Measurements from ENCODE around the gene CCNY. TPM values are rescaled to one million over a fixed set of nuclear protein-coding genes. Genes with fewer than 3 reads are reported as not detected.

Gene CCNY
- total and polyA plus RNA-seq, 2 of the 13 experiments (the other 11 are each of a cell fraction or from before 2014, with no cell fraction given), result 48.2 to 54.7 TPM

DNA sequence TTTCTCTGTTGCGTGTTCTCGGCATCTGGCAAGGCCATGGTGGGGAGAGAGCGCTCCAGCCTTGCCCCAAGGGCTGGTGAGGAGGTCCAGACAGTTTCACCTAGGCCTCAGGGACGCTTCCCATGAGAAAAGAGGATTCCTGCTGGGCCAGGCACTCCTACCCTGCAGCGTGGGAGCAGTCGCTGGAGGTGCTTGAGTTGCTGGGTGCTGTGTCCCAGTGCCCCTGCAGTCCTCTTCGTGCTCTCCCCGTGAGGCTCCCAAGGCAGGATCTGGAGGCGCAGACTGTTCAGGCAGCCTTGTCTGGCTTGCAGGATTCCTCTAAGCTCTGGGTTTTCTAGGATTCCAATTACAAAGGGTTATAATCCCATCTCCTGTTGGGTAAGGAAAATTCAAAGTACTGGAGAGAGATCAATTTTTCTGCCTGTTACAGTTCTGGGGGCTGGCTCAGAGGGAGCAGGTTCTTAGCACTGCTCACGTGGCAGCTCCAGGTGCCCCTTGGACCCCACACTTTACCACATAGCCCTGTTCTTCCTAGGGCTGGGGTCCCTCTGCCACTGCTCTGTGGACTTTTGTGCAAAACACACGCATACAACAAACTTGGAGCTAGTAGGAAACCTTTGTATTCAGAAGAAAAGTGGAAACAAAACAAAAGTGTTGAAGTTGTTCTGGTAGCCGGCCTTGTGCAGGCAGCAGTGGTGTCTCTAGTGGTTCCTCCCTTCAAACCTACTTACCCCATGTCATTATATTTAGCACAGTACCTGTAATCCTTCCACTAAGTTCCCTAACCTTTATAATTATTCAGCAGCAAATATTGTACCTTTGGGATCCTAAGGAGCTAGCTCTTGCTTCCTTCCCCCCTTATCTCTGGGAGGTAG lies 60.5 kb downstream of the CCNY start (continued):
- no peak for TF ChIP-seq HNRNPL (IDR thresholded peaks at IDR 0.05; ENCODE audit: low read depth, low read length)
- no peak for TF ChIP-seq TAF1 (CRISPR knock-in tag; IDR thresholded peaks at IDR 0.05)
- TF ChIP-seq REXO4 (CRISPR knock-in tag; IDR thresholded peaks at IDR 0.05; ENCODE audit: borderline replicate concordance), result no peak
- no peak for TF ChIP-seq ZBTB3 (CRISPR knock-in tag; IDR thresholded peaks at IDR 0.05; ENCODE audit: borderline replicate concordance, low read depth)
- TF ChIP-seq, protein P1, sequence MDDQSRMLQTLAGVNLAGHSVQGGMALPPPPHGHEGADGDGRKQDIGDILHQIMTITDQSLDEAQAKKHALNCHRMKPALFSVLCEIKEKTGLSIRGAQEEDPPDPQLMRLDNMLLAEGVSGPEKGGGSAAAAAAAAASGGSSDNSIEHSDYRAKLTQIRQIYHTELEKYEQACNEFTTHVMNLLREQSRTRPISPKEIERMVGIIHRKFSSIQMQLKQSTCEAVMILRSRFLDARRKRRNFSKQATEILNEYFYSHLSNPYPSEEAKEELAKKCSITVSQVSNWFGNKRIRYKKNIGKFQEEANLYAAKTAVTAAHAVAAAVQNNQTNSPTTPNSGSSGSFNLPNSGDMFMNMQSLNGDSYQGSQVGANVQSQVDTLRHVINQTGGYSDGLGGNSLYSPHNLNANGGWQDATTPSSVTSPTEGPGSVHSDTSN (CRISPR knock-in tag; IDR thresholded peaks at IDR 0.05; ENCODE audit: borderline replicate concordance), result no peak
- no peak for TF ChIP-seq SPEN (CRISPR knock-in tag; IDR thresholded peaks at IDR 0.05; ENCODE audit: low read depth)
- TF ChIP-seq MEIS1 (CRISPR knock-in tag; IDR thresholded peaks at IDR 0.05; ENCODE audit: borderline replicate concordance), result no peak
- no peak for TF ChIP-seq SIX4 (CRISPR knock-in tag; IDR thresholded peaks at IDR 0.05)
- no peak; the same call in 1 of the 2 replicates for TF ChIP-seq RXRB (CRISPR knock-in tag; IDR thresholded peaks at IDR 0.05; ENCODE audit: borderline replicate concordance)
- TF ChIP-seq ZNF326 (CRISPR knock-in tag; IDR thresholded peaks at IDR 0.05; ENCODE audit: borderline replicate concordance), result no peak
- TF ChIP-seq, protein P2, sequence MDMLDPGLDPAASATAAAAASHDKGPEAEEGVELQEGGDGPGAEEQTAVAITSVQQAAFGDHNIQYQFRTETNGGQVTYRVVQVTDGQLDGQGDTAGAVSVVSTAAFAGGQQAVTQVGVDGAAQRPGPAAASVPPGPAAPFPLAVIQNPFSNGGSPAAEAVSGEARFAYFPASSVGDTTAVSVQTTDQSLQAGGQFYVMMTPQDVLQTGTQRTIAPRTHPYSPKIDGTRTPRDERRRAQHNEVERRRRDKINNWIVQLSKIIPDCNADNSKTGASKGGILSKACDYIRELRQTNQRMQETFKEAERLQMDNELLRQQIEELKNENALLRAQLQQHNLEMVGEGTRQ (IDR thresholded peaks at IDR 0.05; ENCODE audit: low read depth, low read length), result no peak; the same call in 1 of the 2 replicates
- TF ChIP-seq, protein P2 (CRISPR knock-in tag; IDR thresholded peaks at IDR 0.05; ENCODE audit: borderline replicate concordance), result peak; percentile 63; the same call in 1 of the 2 replicates
- TF ChIP-seq SRSF9 (IDR thresholded peaks at IDR 0.05; ENCODE audit: borderline replicate concordance, insufficient read depth, low read depth, low read length, poor library complexity, severe bottlenecking), result no peak
- TF ChIP-seq RORA (CRISPR knock-in tag; IDR thresholded peaks at IDR 0.05), result no peak
- no peak for TF ChIP-seq POLR2AphosphoS2 (IDR thresholded peaks at IDR 0.05; ENCODE audit: low read depth, low read length)
- TF ChIP-seq MED1 (CRISPR knock-in tag; IDR thresholded peaks at IDR 0.05), result peak; percentile 47; the same call in 1 of the 2 replicates
- no peak for TF ChIP-seq SKI (IDR thresholded peaks at IDR 0.05; ENCODE audit: partially characterized antibody)
- TF ChIP-seq, protein P3, sequence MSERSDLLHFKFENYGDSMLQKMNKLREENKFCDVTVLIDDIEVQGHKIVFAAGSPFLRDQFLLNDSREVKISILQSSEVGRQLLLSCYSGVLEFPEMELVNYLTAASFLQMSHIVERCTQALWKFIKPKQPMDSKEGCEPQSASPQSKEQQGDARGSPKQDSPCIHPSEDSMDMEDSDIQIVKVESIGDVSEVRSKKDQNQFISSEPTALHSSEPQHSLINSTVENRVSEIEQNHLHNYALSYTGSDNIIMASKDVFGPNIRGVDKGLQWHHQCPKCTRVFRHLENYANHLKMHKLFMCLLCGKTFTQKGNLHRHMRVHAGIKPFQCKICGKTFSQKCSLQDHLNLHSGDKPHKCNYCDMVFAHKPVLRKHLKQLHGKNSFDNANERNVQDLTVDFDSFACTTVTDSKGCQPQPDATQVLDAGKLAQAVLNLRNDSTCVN (CRISPR knock-in tag; IDR thresholded peaks at IDR 0.05; ENCODE audit: borderline replicate concordance), result no peak
- TF ChIP-seq ELF1 (CRISPR knock-in tag; IDR thresholded peaks at IDR 0.05), result no peak
- no peak for TF ChIP-seq ARNT2 (CRISPR knock-in tag; IDR thresholded peaks at IDR 0.05; ENCODE audit: low read depth)
- no peak for TF ChIP-seq ZNF572 (CRISPR knock-in tag; IDR thresholded peaks at IDR 0.05)
- TF ChIP-seq, protein P4, sequence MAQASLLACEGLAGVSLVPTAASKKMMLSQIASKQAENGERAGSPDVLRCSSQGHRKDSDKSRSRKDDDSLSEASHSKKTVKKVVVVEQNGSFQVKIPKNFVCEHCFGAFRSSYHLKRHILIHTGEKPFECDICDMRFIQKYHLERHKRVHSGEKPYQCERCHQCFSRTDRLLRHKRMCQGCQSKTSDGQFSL (CRISPR knock-in tag; IDR thresholded peaks at IDR 0.05), result no peak
- no peak for TF ChIP-seq XRCC5 (optimal IDR thresholded peaks at IDR 0.05; ENCODE audit: low read length)
- no peak for TF ChIP-seq NR2C2 (CRISPR knock-in tag; IDR thresholded peaks at IDR 0.05; ENCODE audit: borderline replicate concordance)

All from HepG2 (cell line).